Sigmoid colon (tissue), 4 donors: ENCODE results near the gene CDH13.

Source experiments
- POLR2A ChIP-seq, 2 donors: fragments of 450-650 bp; IDR thresholded peaks; one replicate each; pipeline ENCODE4 v1.6.1; 2016; ENCODE audit warnings: antibody characterized with exemption in 2 of 2, mild to moderate bottlenecking in 2 of 2, moderate library complexity in 2 of 2
- POLR2AphosphoS5 ChIP-seq, 4 donors: sonication (generic); formaldehyde crosslinking; IDR thresholded peaks; one replicate each; pipeline ENCODE4 v1.6.1; 2017; ENCODE audit warnings: antibody characterized with exemption in 4 of 4
- TF ChIP-seq, protein P1 (sequence below), 4 experiments: fragments of 450-650 bp in 3 of 4; fragments of 200-600 bp in 1 of 4; IDR thresholded peaks; one replicate each; pipeline ENCODE4 v1.5.1; 2016 to 2019; ENCODE audit warnings: antibody characterized with exemption in 4 of 4, mild to moderate bottlenecking in 3 of 4, moderate library complexity in 2 of 4

DNA sequence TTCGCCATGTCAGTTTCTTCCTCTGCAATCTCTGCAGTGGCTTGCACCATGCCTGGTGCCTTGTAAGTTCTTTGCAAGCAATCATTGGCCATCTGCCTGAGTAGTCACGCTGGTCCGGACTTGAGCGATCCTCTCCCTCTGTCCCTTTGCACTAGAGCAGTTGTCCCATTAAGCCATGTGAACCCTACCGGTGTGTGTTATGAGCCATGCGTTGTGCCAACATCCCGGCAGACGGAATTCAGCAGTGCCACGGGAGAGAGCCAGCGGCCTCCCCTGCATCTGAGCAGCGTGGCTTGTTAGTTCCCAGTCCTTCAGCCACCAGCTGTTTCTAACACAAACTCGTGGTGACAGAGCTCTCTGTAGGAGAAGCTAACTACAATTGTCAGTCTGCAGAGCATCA lies 905.9 kb downstream of the CDH13 start:
- TF ChIP-seq, protein P1, sequence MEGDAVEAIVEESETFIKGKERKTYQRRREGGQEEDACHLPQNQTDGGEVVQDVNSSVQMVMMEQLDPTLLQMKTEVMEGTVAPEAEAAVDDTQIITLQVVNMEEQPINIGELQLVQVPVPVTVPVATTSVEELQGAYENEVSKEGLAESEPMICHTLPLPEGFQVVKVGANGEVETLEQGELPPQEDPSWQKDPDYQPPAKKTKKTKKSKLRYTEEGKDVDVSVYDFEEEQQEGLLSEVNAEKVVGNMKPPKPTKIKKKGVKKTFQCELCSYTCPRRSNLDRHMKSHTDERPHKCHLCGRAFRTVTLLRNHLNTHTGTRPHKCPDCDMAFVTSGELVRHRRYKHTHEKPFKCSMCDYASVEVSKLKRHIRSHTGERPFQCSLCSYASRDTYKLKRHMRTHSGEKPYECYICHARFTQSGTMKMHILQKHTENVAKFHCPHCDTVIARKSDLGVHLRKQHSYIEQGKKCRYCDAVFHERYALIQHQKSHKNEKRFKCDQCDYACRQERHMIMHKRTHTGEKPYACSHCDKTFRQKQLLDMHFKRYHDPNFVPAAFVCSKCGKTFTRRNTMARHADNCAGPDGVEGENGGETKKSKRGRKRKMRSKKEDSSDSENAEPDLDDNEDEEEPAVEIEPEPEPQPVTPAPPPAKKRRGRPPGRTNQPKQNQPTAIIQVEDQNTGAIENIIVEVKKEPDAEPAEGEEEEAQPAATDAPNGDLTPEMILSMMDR (IDR thresholded peaks at IDR 0.05), result no peak
- no peak for TF ChIP-seq POLR2AphosphoS5 (IDR thresholded peaks at IDR 0.05)
- TF ChIP-seq POLR2A (IDR thresholded peaks at IDR 0.05), result no peak
